Measurements from ENCODE around the gene COQ9.

COQ9 gene

GRCh38 chr16:57502048-57502775, 54.9 kb downstream of the COQ9 start:
- ChIA-PET CTCF (interaction anchor here (1.7 kb wide), 1 partner anchor 18 kb away, joined by 8 read pairs; no protein-coding TSS in a partner anchor), POLR2A (no interaction called here)
- TF ChIP-seq, protein P1, sequence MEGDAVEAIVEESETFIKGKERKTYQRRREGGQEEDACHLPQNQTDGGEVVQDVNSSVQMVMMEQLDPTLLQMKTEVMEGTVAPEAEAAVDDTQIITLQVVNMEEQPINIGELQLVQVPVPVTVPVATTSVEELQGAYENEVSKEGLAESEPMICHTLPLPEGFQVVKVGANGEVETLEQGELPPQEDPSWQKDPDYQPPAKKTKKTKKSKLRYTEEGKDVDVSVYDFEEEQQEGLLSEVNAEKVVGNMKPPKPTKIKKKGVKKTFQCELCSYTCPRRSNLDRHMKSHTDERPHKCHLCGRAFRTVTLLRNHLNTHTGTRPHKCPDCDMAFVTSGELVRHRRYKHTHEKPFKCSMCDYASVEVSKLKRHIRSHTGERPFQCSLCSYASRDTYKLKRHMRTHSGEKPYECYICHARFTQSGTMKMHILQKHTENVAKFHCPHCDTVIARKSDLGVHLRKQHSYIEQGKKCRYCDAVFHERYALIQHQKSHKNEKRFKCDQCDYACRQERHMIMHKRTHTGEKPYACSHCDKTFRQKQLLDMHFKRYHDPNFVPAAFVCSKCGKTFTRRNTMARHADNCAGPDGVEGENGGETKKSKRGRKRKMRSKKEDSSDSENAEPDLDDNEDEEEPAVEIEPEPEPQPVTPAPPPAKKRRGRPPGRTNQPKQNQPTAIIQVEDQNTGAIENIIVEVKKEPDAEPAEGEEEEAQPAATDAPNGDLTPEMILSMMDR (IDR thresholded peaks at IDR 0.05; ENCODE audit: insufficient read depth, low read length, missing control alignments): no peak

GRCh38 chr16:57503366-57503765, 56.1 kb downstream of the COQ9 start:
- CTCF ChIA-PET: interaction anchor here (0.6 to 1.9 kb wide), 4 partner anchors 17 to 84 kb away, joined by 3 to 5 read pairs (median 4); partner anchors contain the start of gene POLR2C
- POLR2A ChIA-PET: no interaction called here
- no peak overlapping the region for H3K4me3 ChIP-seq (ENCODE audit: low read depth, low read length)
- TF ChIP-seq, protein P1 (IDR thresholded peaks at IDR 0.05; ENCODE audit: insufficient read depth, low read length, missing control alignments): no peak
- DNase-seq (ENCODE audit: low read depth, low spot score): no peak

More at GRCh38 chr16:57502048-57502775, 54.9 kb downstream of the COQ9 start:
- no peak overlapping the region for H3K4me3 ChIP-seq (ENCODE audit: low read depth, low read length)
- DNase-seq (ENCODE audit: low read depth, low spot score): no peak

DNA sequence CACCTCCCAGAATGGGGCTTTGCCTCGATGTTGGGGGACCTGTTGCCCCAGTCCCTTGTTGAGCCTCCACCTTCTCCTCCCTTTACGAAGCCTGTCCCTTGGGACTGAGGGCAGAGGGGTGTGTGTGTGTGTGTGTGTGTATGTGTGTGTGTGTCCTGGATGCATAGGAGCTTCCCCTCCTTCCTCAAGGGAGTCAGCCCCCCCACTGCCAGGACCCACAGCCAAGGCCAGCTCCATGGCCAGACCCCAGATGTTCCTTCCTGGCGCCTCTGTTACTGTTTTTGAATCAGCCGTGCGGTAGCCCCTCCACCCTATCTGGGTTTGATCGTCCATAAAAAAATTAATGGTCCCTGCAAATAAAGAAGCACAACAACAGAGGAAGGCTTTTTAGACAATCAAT, 56.7 kb downstream of the COQ9 start:
- ChIA-PET POLR2A (no interaction called here), CTCF (interaction anchor here (1.0 to 1.9 kb wide), 4 partner anchors 10 to 42 kb away, joined by 3 to 5 read pairs (median 4); partner anchors contain the start of gene POLR2C)
- DNase-seq (ENCODE audit: low read depth, low spot score): no peak
- H3K4me3 ChIP-seq (ENCODE audit: low read depth, low read length): no peak overlapping the region
- TF ChIP-seq, protein P1 (IDR thresholded peaks at IDR 0.05; ENCODE audit: insufficient read depth, low read length, missing control alignments): no peak

DNA sequence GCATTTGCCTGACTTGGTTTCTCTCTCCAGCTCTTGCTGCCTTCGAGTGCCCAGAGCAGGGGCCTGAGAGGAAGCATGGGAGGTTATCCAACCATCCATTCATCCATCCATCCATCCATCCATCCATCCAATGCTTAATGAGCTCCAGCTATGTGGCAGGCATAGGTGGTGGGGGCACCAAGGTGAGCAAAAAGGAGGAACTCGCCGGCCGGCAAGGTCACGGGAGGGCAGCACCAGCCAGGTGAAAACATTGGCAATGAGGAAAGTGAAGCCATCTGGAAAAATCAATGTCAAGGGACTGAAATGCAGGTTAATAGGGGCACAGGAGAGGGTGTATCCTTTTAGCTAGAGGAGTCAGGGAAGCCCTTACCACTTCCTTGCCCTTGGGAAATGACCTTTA, 57.2 kb downstream of the COQ9 start:
- POLR2A ChIA-PET: no interaction called here

DNA sequence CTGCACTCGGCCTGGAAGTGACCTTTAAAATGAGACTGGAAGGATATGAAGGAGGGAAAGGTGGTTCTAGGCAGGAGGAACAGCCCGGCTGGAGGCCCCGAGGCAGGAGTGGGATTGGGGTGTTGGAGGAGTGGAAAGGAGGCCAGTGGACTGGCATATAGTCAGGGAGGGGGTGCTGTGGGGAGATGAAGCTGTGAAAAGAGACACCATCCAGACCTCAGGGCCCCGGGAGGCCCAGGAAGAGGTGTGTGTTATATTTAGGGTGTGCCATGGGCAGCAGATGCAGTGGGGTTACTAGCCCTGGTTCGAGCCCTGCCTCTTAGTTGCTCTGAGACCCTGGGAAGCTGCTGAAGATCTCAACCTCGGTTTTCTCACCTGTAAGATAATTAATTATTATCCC, 57.9 kb downstream of the COQ9 start:
- TF ChIP-seq, protein P1 (IDR thresholded peaks at IDR 0.05; ENCODE audit: insufficient read depth, low read length, missing control alignments): no peak
- DNase-seq (ENCODE audit: low read depth, low spot score): no peak
- POLR2A ChIA-PET: no interaction called here
- H3K4me3 ChIP-seq (ENCODE audit: low read depth, low read length): no peak overlapping the region
- CTCF ChIA-PET: interaction anchor here (1.1 to 1.9 kb wide), 4 partner anchors 12 to 18 kb away, joined by 3 to 6 read pairs (median 5); no protein-coding TSS in a partner anchor

More for the DNA sequence above, 57.2 kb downstream of the COQ9 start:
- TF ChIP-seq, protein P1 (IDR thresholded peaks at IDR 0.05; ENCODE audit: insufficient read depth, low read length, missing control alignments): no peak
- no peak for DNase-seq (ENCODE audit: low read depth, low spot score)
- CTCF ChIA-PET: interaction anchor here (1.0 to 1.9 kb wide), 5 partner anchors 9 to 43 kb away, joined by 3 to 5 read pairs (median 4); partner anchors contain the start of gene POLR2C
- H3K4me3 ChIP-seq (ENCODE audit: low read depth, low read length): no peak overlapping the region

All from AG04449 (cell line).